IgD-negative memory B cell (primary cell): ENCODE measurements around the gene KCTD10. TPM values are rescaled to one million over a fixed set of nuclear protein-coding genes. Genes with fewer than 3 reads are reported as not detected.
"Not testable (repeated sequence)": the region's sequence is repeated elsewhere in the genome, so short reads cannot be mapped to it uniquely, and the experiment has no call there.

Source experiments
- H3K27ac Mint-ChIP-seq, 3 donors: one replicate each; pipeline ENCODE4 v1.8.0; 2020 to 2022; ENCODE audit warnings: mild to moderate bottlenecking in 3 of 3, mixed read lengths in 3 of 3, moderate library complexity in 1 of 3
- H3K27me3 Mint-ChIP-seq: one replicate; pipeline ENCODE4 v1.8.0; 2021; ENCODE audit warnings: mixed read lengths
- H3K36me3 Mint-ChIP-seq: one replicate; pipeline ENCODE4 v1.8.0; 2020; ENCODE audit warnings: mild to moderate bottlenecking, mixed read lengths
- H3K4me1 Mint-ChIP-seq, 3 donors: one replicate each; pipeline ENCODE4 v1.8.0; 2020 to 2022; ENCODE audit warnings: mixed read lengths in 3 of 3, mild to moderate bottlenecking in 1 of 3
- H3K4me3 Mint-ChIP-seq, 4 donors: one replicate each; pipeline ENCODE4 v1.8.0; 2020 to 2022; ENCODE audit warnings: mild to moderate bottlenecking in 4 of 4, mixed read lengths in 4 of 4, moderate library complexity in 3 of 4
- H3K9me3 Mint-ChIP-seq, 3 donors: one replicate each; pipeline ENCODE4 v1.8.0; 2020 to 2021; ENCODE audit warnings: mixed read lengths in 3 of 3, mild to moderate bottlenecking in 1 of 3
- polyA plus RNA-seq: library from polyadenylated mRNA; unstranded; fragments of 300-500 nt; fragmentation: Illumina TruSeq; gene quantifications from one replicate; pipeline ENCODE4 v1.2.3, GENCODE V29; 2021

Gene KCTD10
- polyA plus RNA-seq, 1 donor from 2014 or later, result 18.3 TPM

- no peak overlapping the region for H3K27ac Mint-ChIP-seq
- H3K27me3 Mint-ChIP-seq, result no peaks in the 10 kb centered on the region
- H3K4me3 Mint-ChIP-seq, result no peak overlapping the region
- H3K9me3 Mint-ChIP-seq, result no peaks in the 10 kb centered on the region
- H3K4me1 Mint-ChIP-seq, result peaks cover 0 to under 1% (median 0%) of the 10 kb centered on the region in 3 donors
- H3K36me3 Mint-ChIP-seq, result peaks cover 3% of the 10 kb centered on the region
Measured at GRCh38 chr12:109487181-109488050, 10.3 kb upstream of the KCTD10 start.

GRCh38 chr12:109485201-109485600, 8.1 kb upstream of the KCTD10 start:
- Mint-ChIP-seq H3K4me1 (peaks cover 0 to 4% (median 3%) of the 10 kb centered on the region in 3 donors), H3K27me3 (no peaks in the 10 kb centered on the region), H3K36me3 (peaks cover 3% of the 10 kb centered on the region), H3K9me3 (no peaks in the 10 kb centered on the region), H3K27ac (no peak overlapping the region), H3K4me3 (no peak overlapping the region)

- Mint-ChIP-seq H3K4me3 (no peak overlapping the region), H3K9me3 (no peaks in the 10 kb centered on the region), H3K4me1 (peaks cover 11 to 16% (median 13%) of the 10 kb centered on the region in 3 donors), H3K27ac (peak overlapping the region in 1 of 3 donors; percentile 74), H3K27me3 (no peaks in the 10 kb centered on the region), H3K36me3 (peaks cover 1% of the 10 kb centered on the region)
Measured at GRCh38 chr12:109483346-109483745, 6.2 kb upstream of the KCTD10 start.

DNA sequence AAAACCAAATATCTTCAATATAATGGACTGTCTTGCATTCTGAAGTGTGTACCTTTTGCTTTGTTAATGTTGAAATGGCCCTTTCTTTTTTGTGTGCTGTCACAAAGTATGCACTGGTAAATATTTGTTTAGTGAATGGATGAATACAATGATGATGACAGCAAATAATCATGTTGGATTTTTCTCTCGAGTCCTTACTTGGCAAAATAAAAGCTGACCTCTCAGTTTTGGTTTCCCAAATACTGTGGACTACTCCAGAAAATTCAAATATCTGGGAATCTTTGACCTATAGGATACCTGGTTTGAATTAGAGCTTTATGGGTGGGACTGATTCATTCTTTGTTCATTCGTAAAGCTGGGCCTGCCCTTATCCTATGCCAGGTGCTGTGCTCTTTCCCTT, 5.8 kb upstream of the KCTD10 start:
- H3K36me3 Mint-ChIP-seq, result peaks cover 1% of the 10 kb centered on the region
- no peaks in the 10 kb centered on the region for H3K27me3 Mint-ChIP-seq
- H3K4me3 Mint-ChIP-seq, result peak overlapping the region in 1 of 4 donors; percentile 25
- no peaks in the 10 kb centered on the region for H3K9me3 Mint-ChIP-seq
- no peak overlapping the region for H3K27ac Mint-ChIP-seq
- peaks cover 12 to 16% (median 13%) of the 10 kb centered on the region in 3 donors for H3K4me1 Mint-ChIP-seq

DNA sequence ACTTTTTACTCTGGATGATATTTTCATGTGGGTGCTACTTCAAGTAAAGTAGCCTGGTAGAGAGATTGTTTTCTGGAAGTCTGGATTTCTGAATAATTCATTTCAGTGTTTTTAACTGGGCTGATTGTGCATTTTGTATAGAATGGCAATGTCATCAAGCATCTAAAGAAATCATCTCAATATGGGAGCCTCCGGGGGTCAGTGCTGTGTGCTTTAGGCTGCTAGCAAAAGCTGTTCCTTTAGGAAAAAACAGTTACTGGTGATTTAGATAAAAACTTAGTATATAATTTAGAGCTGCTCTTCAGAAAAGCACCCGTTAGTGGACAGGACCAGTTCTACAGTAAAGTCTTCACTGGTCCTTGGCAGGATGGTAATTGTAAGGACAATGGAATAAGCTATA, 5.4 kb upstream of the KCTD10 start:
- H3K4me1 Mint-ChIP-seq, result peaks cover 12 to 19% (median 13%) of the 10 kb centered on the region in 3 donors

DNA sequence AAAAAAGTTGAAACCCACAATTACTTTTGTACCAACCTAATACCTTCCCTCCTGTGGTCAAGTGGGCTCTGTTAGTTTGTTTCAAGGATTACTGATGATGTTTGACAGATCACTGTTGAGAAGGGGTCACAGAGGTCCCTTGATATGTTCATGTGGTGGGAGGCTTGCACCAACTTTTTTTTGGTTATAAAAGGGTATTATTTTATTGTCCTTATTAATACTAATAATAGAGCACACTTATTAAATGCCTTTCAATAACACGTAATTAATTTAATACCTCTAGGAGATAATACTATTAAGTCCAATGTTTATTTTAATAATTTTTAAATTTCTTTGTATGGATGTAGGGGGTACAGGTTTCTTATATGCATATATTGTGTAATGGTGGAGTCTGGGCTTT, 4.8 kb upstream of the KCTD10 start:
- Mint-ChIP-seq H3K27ac (peak overlapping the region in 1 of 3 donors; percentile 40), H3K36me3 (peaks cover 1% of the 10 kb centered on the region), H3K9me3 (no peaks in the 10 kb centered on the region), H3K4me3 (no peak overlapping the region), H3K27me3 (no peaks in the 10 kb centered on the region), H3K4me1 (peaks cover 13 to 24% (median 13%) of the 10 kb centered on the region in 3 donors)

More for the DNA sequence above, 5.4 kb upstream of the KCTD10 start:
- Mint-ChIP-seq H3K4me3 (peak overlapping the region in 1 of 4 donors; percentile 25), H3K9me3 (no peaks in the 10 kb centered on the region), H3K27ac (peak overlapping the region in 1 of 3 donors; percentile 40), H3K27me3 (no peaks in the 10 kb centered on the region), H3K36me3 (peaks cover 1% of the 10 kb centered on the region)

DNA sequence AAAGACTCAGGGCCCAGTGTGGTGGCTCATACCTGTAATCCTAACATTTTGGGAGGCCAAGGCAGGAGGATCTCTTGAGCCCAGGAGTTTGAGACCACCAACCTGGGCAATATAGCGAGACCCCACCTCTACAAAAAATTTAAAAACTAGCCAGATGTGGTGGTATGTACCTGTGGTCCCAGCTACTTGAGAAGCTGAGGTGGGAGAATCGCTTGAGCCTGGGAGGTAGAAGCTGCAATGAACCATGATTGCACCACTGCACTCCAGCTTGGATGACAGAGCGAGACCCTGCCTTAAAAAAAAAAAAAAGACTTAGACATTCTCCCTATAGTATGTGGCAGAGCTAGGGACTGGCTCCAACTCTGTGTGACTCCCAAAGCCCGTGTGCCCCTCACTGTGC, 3.3 kb upstream of the KCTD10 start:
- H3K4me1 Mint-ChIP-seq, result peaks cover 24 to 35% (median 27%) of the 10 kb centered on the region in 3 donors
- H3K36me3 Mint-ChIP-seq, result no peaks in the 10 kb centered on the region
- no peak overlapping the region for H3K4me3 Mint-ChIP-seq
- no peaks in the 10 kb centered on the region for H3K27me3 Mint-ChIP-seq
- no peaks in the 10 kb centered on the region for H3K9me3 Mint-ChIP-seq
- no peak overlapping the region for H3K27ac Mint-ChIP-seq

DNA sequence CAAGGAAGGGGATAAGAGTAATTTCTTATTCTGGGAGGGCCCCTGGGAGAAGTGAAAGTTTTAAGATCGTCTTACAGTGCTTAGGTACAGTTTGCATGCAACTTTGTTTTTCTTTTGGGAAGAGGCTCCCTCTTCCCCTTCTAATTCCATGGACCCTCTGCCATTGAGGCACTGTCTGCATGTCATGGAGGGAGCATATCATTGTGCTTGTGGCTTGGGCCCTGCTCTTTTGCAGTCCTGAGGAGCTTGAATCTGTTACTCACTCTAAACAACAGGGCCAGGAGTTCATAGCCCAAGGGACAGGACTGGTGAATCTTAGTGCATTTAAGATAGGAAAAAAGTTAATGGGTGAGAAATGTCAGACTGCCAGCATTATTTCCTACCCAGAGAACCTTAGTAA, 2.7 kb upstream of the KCTD10 start:
- Mint-ChIP-seq H3K36me3 (no peaks in the 10 kb centered on the region), H3K4me1 (peaks cover 24 to 37% (median 28%) of the 10 kb centered on the region in 3 donors), H3K9me3 (no peaks in the 10 kb centered on the region), H3K27ac (no peak overlapping the region), H3K4me3 (peak overlapping the region in 3 of 4 donors; percentile 5 to 91 (median 52)), H3K27me3 (no peaks in the 10 kb centered on the region)

- H3K27ac Mint-ChIP-seq, result peak overlapping the region; percentile 94 to 99 (median 99)
- H3K9me3 Mint-ChIP-seq, result no peaks in the 10 kb centered on the region
- no peaks in the 10 kb centered on the region for H3K36me3 Mint-ChIP-seq
- H3K4me1 Mint-ChIP-seq, result peaks cover 26 to 43% (median 31%) of the 10 kb centered on the region in 3 donors
- no peaks in the 10 kb centered on the region for H3K27me3 Mint-ChIP-seq
- peak overlapping the region; percentile 96 to 100 (median 98) for H3K4me3 Mint-ChIP-seq
Measured at GRCh38 chr12:109477963-109478315, 839 bp upstream of the KCTD10 start.

DNA sequence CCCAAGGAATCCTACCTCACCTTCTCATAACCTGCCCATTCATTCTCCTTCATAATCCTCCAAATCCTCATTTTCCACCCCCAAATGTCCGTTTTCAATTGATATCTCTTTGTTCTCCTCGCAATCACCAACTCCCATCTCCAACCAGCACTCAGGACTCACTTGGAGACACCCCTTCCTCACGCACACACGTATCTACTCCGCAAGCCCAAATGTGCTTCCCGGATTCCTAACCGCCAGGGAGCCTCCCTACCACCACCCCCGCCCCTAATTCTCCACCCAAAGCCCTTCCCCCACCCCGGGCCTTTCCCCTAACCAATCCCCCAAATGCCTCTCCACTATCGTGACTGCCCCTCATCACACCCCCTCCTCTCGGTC, 304 bp downstream of the KCTD10 start:
- Mint-ChIP-seq H3K4me3 (peak overlapping the region; percentile 96 to 100 (median 98)), H3K27me3 (no peaks in the 10 kb centered on the region), H3K9me3 (no peaks in the 10 kb centered on the region), H3K4me1 (peaks cover 26 to 43% (median 28%) of the 10 kb centered on the region in 3 donors), H3K36me3 (no peaks in the 10 kb centered on the region), H3K27ac (peak overlapping the region; percentile 94 to 99 (median 99))

GRCh38 chr12:109475993-109476806, 900 bp downstream of the KCTD10 start:
- Mint-ChIP-seq H3K4me1 (peaks cover 26 to 40% (median 28%) of the 10 kb centered on the region in 3 donors), H3K36me3 (no peaks in the 10 kb centered on the region), H3K4me3 (peak overlapping the region; percentile 96 to 100 (median 98)), H3K27me3 (no peaks in the 10 kb centered on the region), H3K9me3 (no peaks in the 10 kb centered on the region), H3K27ac (peak overlapping the region in 2 of 3 donors; percentile 59 to 94)

GRCh38 chr12:109475121-109475520, 2.0 kb downstream of the KCTD10 start:
- Mint-ChIP-seq H3K27me3 (no peaks in the 10 kb centered on the region), H3K4me1 (peaks cover 26 to 38% (median 34%) of the 10 kb centered on the region in 3 donors), H3K9me3 (no peaks in the 10 kb centered on the region), H3K27ac (peak overlapping the region in 1 of 3 donors; percentile 34), H3K4me3 (peak overlapping the region in 2 of 4 donors; percentile 33 to 97), H3K36me3 (no peaks in the 10 kb centered on the region)

- not testable (repeated sequence) for H3K9me3 Mint-ChIP-seq, H3K36me3 Mint-ChIP-seq, H3K4me3 Mint-ChIP-seq, H3K27me3 Mint-ChIP-seq, H3K27ac Mint-ChIP-seq
- peaks cover 18 to 27% (median 26%) of the 10 kb centered on the region in 3 donors for H3K4me1 Mint-ChIP-seq
Measured at GRCh38 chr12:109473526-109474270, 3.4 kb downstream of the KCTD10 start.

- Mint-ChIP-seq H3K4me3 (peak overlapping the region in 1 of 4 donors; percentile 14), H3K4me1 (peaks cover 17 to 27% (median 24%) of the 10 kb centered on the region in 3 donors), H3K36me3 (no peaks in the 10 kb centered on the region), H3K27me3 (no peaks in the 10 kb centered on the region), H3K9me3 (no peaks in the 10 kb centered on the region), H3K27ac (no peak overlapping the region)
Measured at GRCh38 chr12:109473006-109473405, 4.1 kb downstream of the KCTD10 start.
